Activated CD4-positive, alpha-beta T cell treated with anti-CD3 and anti-CD28 coated beads for 36 hours (primary cell): ENCODE results near the gene TPPP3. TPM values are rescaled to one million over a fixed set of nuclear protein-coding genes. Genes with fewer than 3 reads are reported as not detected.

ENCODE experiments used
- ATAC-seq: fragments of 200-7000 bp; cut with Tn5 transposase; one replicate; pipeline ENCODE4 v1.10.0; 2021; ENCODE audit warnings: mild to moderate bottlenecking, moderate library complexity
- CTCF ChIA-PET: fragments of 350-600 bp; sonication (Branson Sonifier 250); formaldehyde crosslinking; loops from one replicate; lab custom pipeline; 2021; ENCODE audit warnings: antibody characterized with exemption; lab: Charles Lee
- POLR2A ChIA-PET: fragments of 350-600 bp; sonication (Branson Sonifier 250); formaldehyde crosslinking; loops from one replicate; lab custom pipeline; 2021; ENCODE audit warnings: antibody characterized with exemption, inconsistent platforms; lab: Charles Lee
- DNase-seq: peaks from one replicate; pipeline ENCODE4 v3.0.0-alpha.2; 2020
- H3K27ac Mint-ChIP-seq: one replicate; pipeline ENCODE4 v1.8.0; 2021; ENCODE audit warnings: mixed read lengths
- H3K27me3 Mint-ChIP-seq: one replicate; pipeline ENCODE4 v1.8.0; 2021; ENCODE audit warnings: mixed read lengths
- H3K36me3 Mint-ChIP-seq: one replicate; pipeline ENCODE4 v1.8.0; 2021; ENCODE audit warnings: low read depth, mixed read lengths
- H3K4me1 Mint-ChIP-seq: one replicate; pipeline ENCODE4 v1.8.0; 2021; ENCODE audit warnings: mixed read lengths
- H3K4me3 Mint-ChIP-seq: one replicate; pipeline ENCODE4 v1.8.0; 2021; ENCODE audit warnings: mild to moderate bottlenecking, moderate library complexity, mixed read lengths
- H3K9me3 Mint-ChIP-seq: one replicate; pipeline ENCODE4 v1.8.0; 2021; ENCODE audit warnings: low read depth, mixed read lengths
- intact Hi-C, 2 experiments: fragments of 100-400 bp; cut with DNase I in 1 of 2; cut with micrococcal nuclease in 1 of 2; formaldehyde crosslinking; loops; one replicate each; pipeline versions ENCODE4 v1.14.2 to v1.15.1; 2022 to 2024; cut with DNase I, micrococcal nuclease
- total RNA-seq, 2 experiments: library from RNA; stranded (reverse); gene quantifications; one replicate each; pipeline ENCODE4 v1.2.3, GENCODE V29; 2021

The TPPP3 gene
- not detected for total RNA-seq

DNA sequence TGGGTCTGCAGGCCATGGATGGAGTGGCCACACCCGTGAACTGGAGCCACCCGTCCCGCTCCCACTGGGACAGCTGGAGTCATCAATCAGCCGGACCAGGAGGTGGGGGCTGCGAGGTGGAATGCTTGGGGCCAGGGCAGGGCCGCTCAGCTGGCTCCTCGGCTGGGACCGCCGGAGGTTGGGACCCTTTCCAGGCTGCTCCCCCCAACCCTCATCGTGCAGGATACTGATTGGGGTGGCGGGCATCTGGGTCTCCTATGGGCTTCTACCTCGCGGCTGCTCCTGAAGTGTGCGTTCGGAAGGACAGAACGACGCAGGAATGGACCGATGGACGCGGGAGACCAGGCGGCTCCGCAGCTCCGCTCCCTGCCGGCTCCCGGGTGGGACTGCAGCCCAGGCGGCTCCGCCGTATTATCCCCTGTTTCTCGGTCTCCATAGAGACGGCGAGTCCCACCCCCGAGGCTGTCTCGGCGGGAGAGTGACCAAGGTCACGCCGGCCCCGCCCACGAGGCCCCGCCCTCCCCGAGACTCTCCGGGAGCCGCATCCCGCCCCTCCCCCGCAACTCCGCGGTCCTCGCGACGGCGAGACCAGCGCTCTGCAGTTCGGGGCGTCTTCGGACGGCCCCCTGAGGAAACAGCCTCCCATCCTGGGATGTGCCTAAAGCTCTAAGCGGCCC lies at the start of gene TPPP3:
Gene TPPP3, minus strand, starts transcription at position 388 of the 677 bp plus-strand sequence. CDS start 2,387 bp downstream, outside the sequence.
- no peak within 1 kb of the TSS for H3K27ac Mint-ChIP-seq
- peak within 1 kb of the TSS; percentile 18 for H3K4me3 Mint-ChIP-seq
- intact Hi-C loops: no loop called here
- ChIA-PET CTCF (interaction anchor here (0.6 to 2.5 kb wide), 7 partner anchors 11 to 133 kb away, joined by 3 to 10 read pairs (median 4); no protein-coding TSS in a partner anchor), POLR2A (no interaction called here)
- ATAC-seq: peak; percentile 74
- peak; percentile 70 for DNase-seq
- peaks cover 9% of the 10 kb centered on the region for H3K4me1 Mint-ChIP-seq
- peaks cover 27% of the 10 kb centered on the region for H3K27me3 Mint-ChIP-seq
- H3K9me3 Mint-ChIP-seq: no peaks in the 10 kb centered on the region
- no peaks in the 10 kb centered on the region for H3K36me3 Mint-ChIP-seq

DNA sequence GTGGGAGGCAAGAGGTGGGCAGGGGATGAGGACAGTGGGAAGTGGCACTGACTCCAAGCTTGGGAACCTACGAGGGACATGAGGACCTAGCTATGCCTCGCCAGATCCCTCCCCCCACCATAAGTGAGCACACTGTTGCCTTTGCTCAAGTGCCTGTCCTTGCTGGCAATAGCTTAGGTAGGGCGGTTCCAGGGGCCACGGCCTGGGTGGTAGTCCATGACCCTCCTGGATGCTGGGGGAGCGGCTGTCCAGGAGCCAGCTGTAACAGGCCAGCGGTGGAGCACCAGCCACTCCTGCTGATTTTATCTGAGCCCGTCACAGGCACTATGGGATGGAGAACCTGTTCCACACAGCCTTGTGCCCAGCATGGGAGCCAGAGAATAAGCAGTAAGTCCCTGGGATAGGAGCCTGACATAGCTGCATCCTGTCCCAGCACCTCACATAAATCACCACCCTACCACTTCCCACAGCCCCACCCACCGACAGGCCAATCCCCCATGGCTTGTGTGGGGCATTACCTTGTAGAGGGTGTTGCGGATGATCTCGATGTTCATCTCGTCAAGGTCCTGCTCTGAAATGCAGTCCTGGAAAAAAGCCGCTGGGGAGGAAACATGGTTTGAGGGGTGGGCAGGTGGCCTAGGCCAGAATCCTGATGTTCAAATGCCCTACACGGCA lies 49.4 kb upstream of the TPPP3 start:
- H3K4me1 Mint-ChIP-seq: peaks cover 2% of the 10 kb centered on the region
- POLR2A ChIA-PET: no interaction called here
- H3K9me3 Mint-ChIP-seq: no peaks in the 10 kb centered on the region
- DNase-seq (no peak), ATAC-seq (no peak)
- H3K4me3 Mint-ChIP-seq: no peak overlapping the region
- intact Hi-C loops: no loop called here
- H3K27me3 Mint-ChIP-seq: no peaks in the 10 kb centered on the region
- H3K27ac Mint-ChIP-seq: no peak overlapping the region
- no peaks in the 10 kb centered on the region for H3K36me3 Mint-ChIP-seq
- CTCF ChIA-PET: interaction anchor here (0.8 to 1.5 kb wide), 3 partner anchors 15 to 29 kb away, joined by 3 to 8 read pairs (median 6); no protein-coding TSS in a partner anchor

DNA sequence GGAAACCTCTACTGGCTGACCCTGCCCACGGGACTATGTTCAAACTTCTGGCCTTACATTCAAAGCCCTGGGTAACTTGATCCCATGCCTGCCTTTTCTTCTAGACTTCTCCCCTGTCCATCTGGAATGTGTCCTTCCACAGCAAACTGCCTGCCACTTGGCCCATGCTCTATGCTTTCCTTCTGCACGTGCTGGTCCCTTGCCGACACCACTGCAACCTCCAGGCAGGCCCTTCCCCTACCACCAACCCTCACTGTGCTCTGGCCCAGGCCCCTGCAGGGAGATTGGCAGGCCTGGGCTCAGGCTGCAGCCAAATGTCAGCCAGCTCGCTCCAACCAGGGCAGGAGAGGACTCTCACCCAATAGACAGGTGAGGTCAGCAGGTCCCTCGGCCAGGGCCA lies 48.6 kb upstream of the TPPP3 start:
- intact Hi-C loops: no loop called here
- Mint-ChIP-seq H3K36me3 (no peaks in the 10 kb centered on the region), H3K9me3 (no peaks in the 10 kb centered on the region), H3K27ac (no peak overlapping the region), H3K4me1 (peaks cover 3% of the 10 kb centered on the region), H3K27me3 (no peaks in the 10 kb centered on the region), H3K4me3 (no peak overlapping the region)
- DNase-seq (no peak), ATAC-seq (no peak)
- ChIA-PET CTCF (interaction anchor here (1.0 to 1.5 kb wide), 3 partner anchors 8 to 15 kb away, joined by 3 to 4 read pairs (median 3); no protein-coding TSS in a partner anchor), POLR2A (no interaction called here)

DNA sequence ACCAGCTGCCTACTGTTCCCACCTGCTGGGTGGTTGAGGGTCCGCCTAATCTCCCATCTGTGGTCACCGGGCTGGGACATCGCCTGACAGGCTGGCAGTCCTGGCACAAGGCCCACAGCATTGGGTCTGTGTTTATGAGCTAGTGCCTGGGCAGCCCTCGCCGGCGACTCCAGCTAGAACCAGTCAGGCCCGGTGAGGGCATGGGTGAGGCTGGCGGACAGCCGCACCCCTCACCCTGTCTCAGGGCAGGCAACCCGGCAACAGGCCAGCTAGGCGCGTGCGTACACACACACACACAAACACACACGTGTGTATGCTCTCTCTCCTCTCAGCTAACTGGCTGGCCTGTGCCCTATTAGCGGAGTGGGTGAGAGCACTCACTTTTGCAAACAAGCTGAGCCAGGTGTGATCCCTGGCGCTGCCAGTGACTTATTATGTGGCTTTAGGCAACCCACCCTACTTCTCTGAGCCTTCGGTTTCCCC lies 48.0 kb upstream of the TPPP3 start:
- POLR2A ChIA-PET: no interaction called here
- no peak for ATAC-seq
- Mint-ChIP-seq H3K9me3 (no peaks in the 10 kb centered on the region), H3K4me1 (peaks cover 3% of the 10 kb centered on the region), H3K27me3 (no peaks in the 10 kb centered on the region), H3K27ac (no peak overlapping the region), H3K36me3 (no peaks in the 10 kb centered on the region), H3K4me3 (no peak overlapping the region)
- CTCF ChIA-PET: interaction anchor here (1.0 to 1.5 kb wide), 3 partner anchors 9 to 14 kb away, joined by 3 to 4 read pairs (median 3); no protein-coding TSS in a partner anchor
- intact Hi-C loops: no loop called here
- no peak for DNase-seq

DNA sequence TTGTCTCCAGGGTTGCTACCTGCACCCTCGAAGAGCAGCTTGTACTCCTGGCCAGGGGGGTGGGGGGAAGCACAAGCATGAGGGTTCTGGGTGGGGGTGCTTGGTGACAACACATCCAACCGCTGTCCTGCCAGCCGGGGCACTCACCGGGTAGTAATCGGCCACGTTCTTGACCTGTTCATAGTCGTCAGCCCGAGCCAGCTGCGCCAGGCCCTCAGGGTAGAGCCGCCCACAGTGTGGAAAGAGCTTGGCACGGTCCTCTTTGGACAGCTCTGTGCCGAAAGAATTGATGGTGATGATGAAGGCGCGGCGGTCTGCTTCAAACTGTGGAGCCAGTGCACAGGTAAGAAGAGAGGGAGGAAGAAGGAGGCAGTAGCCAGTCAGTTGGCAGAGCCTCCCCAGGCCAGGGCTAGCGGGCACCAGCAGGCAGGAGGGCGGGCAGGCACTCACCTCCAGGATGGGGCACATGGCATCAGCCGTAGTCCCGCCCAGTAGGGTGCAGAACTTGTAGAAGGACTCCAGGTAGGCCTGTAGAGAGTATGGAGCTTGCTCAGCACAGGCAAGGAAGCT lies 45.6 kb upstream of the TPPP3 start:
- intact Hi-C loops: no loop called here
- no peak overlapping the region for H3K4me3 Mint-ChIP-seq
- H3K27me3 Mint-ChIP-seq: no peaks in the 10 kb centered on the region
- ATAC-seq (no peak), DNase-seq (no peak)
- H3K9me3 Mint-ChIP-seq: no peaks in the 10 kb centered on the region
- CTCF ChIA-PET: interaction anchor here (0.5 to 0.7 kb wide), 3 partner anchors 9 to 253 kb away, joined by 3 to 4 read pairs (median 3); no protein-coding TSS in a partner anchor
- peaks cover 3% of the 10 kb centered on the region for H3K4me1 Mint-ChIP-seq
- H3K36me3 Mint-ChIP-seq: no peaks in the 10 kb centered on the region
- H3K27ac Mint-ChIP-seq: no peak overlapping the region
- POLR2A ChIA-PET: no interaction called here

DNA sequence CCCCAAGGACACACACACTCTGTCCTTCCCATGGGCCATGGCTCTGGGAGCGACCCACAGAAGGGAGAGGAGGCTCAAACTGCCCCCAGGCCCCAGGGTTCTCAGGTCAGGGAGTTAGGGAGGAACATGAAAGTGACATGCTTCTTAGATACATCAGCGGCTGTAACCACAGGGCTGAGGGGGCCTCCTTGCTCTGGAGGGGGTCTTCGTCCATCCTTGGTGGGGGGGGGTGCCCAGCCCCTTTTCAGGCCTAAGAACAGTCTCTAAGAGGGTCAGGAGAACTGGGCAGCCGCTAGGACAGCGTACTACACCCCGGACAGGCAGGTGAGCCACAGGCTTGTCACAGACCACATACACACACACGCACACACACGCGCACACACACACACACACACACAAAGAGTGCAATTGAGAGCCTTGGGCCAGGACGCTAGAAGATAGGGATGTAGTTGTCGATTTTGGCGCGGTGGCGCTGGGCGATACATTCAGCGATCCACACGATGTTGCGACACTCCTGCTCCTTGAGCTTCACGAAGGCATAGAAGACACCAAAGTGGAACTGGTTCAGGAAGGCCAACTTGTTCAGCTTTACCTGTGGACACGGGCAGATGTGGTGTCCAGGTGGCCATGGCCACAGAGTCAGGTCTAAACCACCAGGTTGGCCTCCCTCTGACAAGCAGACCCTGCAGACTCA lies 44.9 kb upstream of the TPPP3 start:
- ATAC-seq: no peak
- Mint-ChIP-seq H3K36me3 (no peaks in the 10 kb centered on the region), H3K4me3 (no peak overlapping the region), H3K9me3 (no peaks in the 10 kb centered on the region), H3K4me1 (peaks cover 3% of the 10 kb centered on the region), H3K27me3 (no peaks in the 10 kb centered on the region), H3K27ac (no peak overlapping the region)
- ChIA-PET POLR2A (no interaction called here), CTCF (interaction anchor here (0.5 to 0.9 kb wide), 4 partner anchors 10 to 253 kb away, joined by 3 to 4 read pairs (median 3); no protein-coding TSS in a partner anchor)
- intact Hi-C loops: no loop called here
- DNase-seq: no peak

DNA sequence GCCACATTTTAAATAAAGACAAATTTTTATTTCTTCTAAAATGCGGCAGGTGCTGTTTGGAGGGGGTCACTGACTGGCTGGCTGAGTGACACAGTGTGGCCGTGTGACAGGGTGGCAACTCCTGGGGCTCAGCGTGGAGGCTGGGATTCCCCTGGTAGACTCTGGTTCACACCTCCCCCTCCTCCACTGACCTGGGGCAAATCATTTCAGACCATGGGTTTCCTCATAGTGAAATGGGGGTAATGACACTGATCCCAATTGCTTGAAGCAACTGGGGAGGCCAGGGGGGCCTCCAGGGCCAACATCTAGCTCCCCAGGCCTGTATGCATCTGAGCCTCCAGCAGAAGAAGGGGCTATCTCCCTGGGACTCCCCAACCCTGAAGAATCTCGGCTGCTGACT lies 44.2 kb upstream of the TPPP3 start:
- CTCF ChIA-PET: interaction anchor here (0.9 kb wide), 1 partner anchor 11 kb away, joined by 3 read pairs; no protein-coding TSS in a partner anchor
- Mint-ChIP-seq H3K27ac (no peak overlapping the region), H3K4me1 (peaks cover 4% of the 10 kb centered on the region), H3K27me3 (peaks cover under 1% of the 10 kb centered on the region), H3K9me3 (no peaks in the 10 kb centered on the region), H3K4me3 (no peak overlapping the region), H3K36me3 (no peaks in the 10 kb centered on the region)
- peak; percentile 25 for DNase-seq
- ATAC-seq: peak; percentile 66
- POLR2A ChIA-PET: no interaction called here
- intact Hi-C loops: no loop called here

DNA sequence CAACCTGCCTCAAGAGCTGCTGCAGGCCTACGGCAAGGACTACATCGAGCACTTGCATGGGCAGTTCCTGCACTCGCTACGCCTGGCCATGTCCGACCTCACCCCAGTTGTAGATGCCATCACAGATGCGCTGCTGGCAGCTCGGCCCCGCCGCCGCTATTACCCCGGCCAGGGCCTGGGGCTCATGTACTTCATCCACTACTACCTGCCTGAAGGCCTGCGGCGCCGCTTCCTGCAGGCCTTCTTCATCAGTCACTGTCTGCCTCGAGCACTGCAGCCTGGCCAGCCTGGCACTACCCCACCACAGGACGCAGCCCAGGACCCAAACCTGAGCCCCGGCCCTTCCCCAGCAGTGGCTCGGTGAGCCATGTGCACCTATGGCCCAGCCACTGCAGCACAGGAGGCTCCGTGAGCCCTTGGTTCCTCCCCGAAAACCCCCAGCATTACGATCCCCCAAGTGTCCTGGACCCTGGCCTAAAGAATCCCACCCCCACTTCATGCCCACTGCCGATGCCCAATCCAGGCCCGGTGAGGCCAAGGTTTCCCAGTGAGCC lies 43.4 kb upstream of the TPPP3 start:
- Mint-ChIP-seq H3K27me3 (peaks cover 4% of the 10 kb centered on the region), H3K36me3 (no peaks in the 10 kb centered on the region), H3K4me1 (peaks cover 9% of the 10 kb centered on the region), H3K27ac (no peak overlapping the region), H3K9me3 (no peaks in the 10 kb centered on the region), H3K4me3 (no peak overlapping the region)
- CTCF ChIA-PET: interaction anchor here (0.9 to 1.8 kb wide), 3 partner anchors 9 to 29 kb away, joined by 3 to 5 read pairs (median 4); no protein-coding TSS in a partner anchor
- POLR2A ChIA-PET: no interaction called here
- intact Hi-C loops: no loop called here
- no peak for ATAC-seq
- no peak for DNase-seq

DNA sequence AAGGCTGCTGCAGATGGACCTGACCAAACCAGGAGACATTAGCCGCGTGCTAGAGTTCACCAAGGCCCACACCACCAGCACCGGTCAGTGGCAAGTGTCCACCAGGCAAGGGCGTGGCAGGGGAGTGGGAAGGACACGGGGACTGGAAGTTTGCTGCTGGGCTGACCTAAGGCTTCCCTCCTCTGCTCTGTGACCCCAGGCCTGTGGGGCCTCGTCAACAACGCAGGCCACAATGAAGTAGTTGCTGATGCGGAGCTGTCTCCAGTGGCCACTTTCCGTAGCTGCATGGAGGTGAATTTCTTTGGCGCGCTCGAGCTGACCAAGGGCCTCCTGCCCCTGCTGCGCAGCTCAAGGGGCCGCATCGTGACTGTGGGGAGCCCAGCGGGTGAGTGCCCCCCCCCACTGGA lies 42.5 kb upstream of the TPPP3 start:
- ChIA-PET CTCF (interaction anchor here (1.0 to 1.8 kb wide), 4 partner anchors 8 to 175 kb away, joined by 3 to 5 read pairs (median 4); no protein-coding TSS in a partner anchor), POLR2A (no interaction called here)
- Mint-ChIP-seq H3K4me3 (no peak overlapping the region), H3K27ac (no peak overlapping the region), H3K27me3 (peaks cover 7% of the 10 kb centered on the region), H3K36me3 (no peaks in the 10 kb centered on the region), H3K4me1 (peaks cover 12% of the 10 kb centered on the region), H3K9me3 (no peaks in the 10 kb centered on the region)
- DNase-seq (no peak), ATAC-seq (no peak)
- intact Hi-C loops: no loop called here

DNA sequence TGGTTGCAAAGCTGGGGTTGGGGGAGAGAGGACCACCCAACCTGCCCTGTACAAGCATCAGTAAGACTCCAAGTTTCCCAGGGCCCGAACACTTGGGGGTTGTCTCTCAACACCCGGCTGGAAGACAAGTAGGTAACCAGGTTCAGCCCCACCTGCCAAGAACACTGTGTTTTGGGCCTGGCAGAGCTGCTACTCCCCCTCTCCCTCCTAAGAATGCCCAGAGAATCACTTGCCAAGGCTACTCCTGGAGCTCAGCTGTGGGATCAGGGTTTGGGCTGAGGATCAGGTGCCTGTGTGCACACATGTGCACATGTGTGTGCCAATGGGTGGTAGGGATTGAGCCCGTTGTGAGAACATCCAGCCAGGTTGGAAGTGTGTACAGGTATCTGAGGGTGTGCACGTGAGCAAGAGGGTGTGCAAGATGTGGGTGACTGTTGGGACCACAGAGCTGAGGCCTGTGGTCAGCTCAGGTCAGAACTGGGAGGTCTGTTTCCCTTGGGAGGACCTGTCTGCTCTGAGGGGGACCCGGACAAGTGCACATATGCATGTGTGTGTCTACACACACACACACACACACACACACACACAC lies 39.9 kb upstream of the TPPP3 start:
- DNase-seq: no peak
- no peaks in the 10 kb centered on the region for H3K36me3 Mint-ChIP-seq
- intact Hi-C loops: no loop called here
- peaks cover 15% of the 10 kb centered on the region for H3K4me1 Mint-ChIP-seq
- H3K4me3 Mint-ChIP-seq: no peak overlapping the region
- CTCF ChIA-PET: interaction anchor here (0.8 to 1.8 kb wide), 2 partner anchors 33 to 34 kb away, joined by 3 to 9 read pairs; no protein-coding TSS in a partner anchor
- ATAC-seq: no peak
- POLR2A ChIA-PET: no interaction called here
- no peak overlapping the region for H3K27ac Mint-ChIP-seq
- H3K27me3 Mint-ChIP-seq: peaks cover 25% of the 10 kb centered on the region
- H3K9me3 Mint-ChIP-seq: no peaks in the 10 kb centered on the region
